Endothelial cell of umbilical vein (primary cell): ENCODE results near the gene OSBPL10. TPM values are rescaled to one million over a fixed set of nuclear protein-coding genes. Genes with fewer than 3 reads are reported as not detected.
"Not testable (repeated sequence)": the region's sequence is repeated elsewhere in the genome, so short reads cannot be mapped to it uniquely, and the experiment has no call there.

Source experiments
- BruUV-seq: library from RNA; stranded (reverse); fragments of 400-500 nt; replicated peaks from 2 replicates; lab custom pipeline; 2021; lab: Mats Ljungman, UMichigan
- CTCF ChIA-PET: fragments of 300-600, 350-600 bp; sonication (Branson Sonifier 250); formaldehyde crosslinking; loops from one replicate; lab custom pipeline; 2021; ENCODE audit warnings: antibody characterized with exemption, inconsistent platforms; lab: Charles Lee
- POLR2A ChIA-PET: fragments of 300-600, 350-600 bp; sonication (Branson Sonifier 250); formaldehyde crosslinking; loops from one replicate; lab custom pipeline; 2021; ENCODE audit warnings: antibody characterized with exemption, inconsistent platforms; lab: Charles Lee
- DNase-seq: peaks from one replicate; pipeline ENCODE4 v3.0.0-alpha.2; 2011; ENCODE audit warnings: low read depth, low spot score
- FAIRE-seq: peaks from 2 replicates; lab custom pipeline; 2011; peaks lifted over from hg19 to GRCh38; lab: Jason Lieb, UNC
- H2AFZ ChIP-seq: 2 replicates; pipeline ENCODE4 v1.6.0; 2012; ENCODE audit warnings: low read depth, low read length, control low read depth, inconsistent platforms
- H3K27ac ChIP-seq: 2 replicates; pipeline ENCODE4 v1.5.1; 2011; ENCODE audit warnings: low read depth, mild to moderate bottlenecking, control low read depth, low read length, moderate library complexity; ENCODE audit not compliant: insufficient read depth
- H3K27me3 ChIP-seq, 2 experiments: 2 replicates each; pipeline versions ENCODE4 v1.6.0 to v1.6.1; 2011; ENCODE audit warnings: low read length in 2 of 2, mixed read lengths in 1 of 2; ENCODE audit not compliant: control insufficient read depth in 2 of 2, insufficient read depth in 2 of 2
- H3K36me3 ChIP-seq, 2 experiments: 2 replicates in 1 of 2; 3 replicates in 1 of 2; pipeline ENCODE4 v1.5.1; 2011; ENCODE audit warnings: low read length in 2 of 2, mild to moderate bottlenecking in 1 of 2, moderate library complexity in 1 of 2; ENCODE audit not compliant: control insufficient read depth in 2 of 2, insufficient read depth in 2 of 2; ENCODE audit errors: extremely low read depth in 1 of 2
- H3K4me1 ChIP-seq: 3 replicates; pipeline ENCODE4 v1.5.1; 2011; ENCODE audit warnings: mild to moderate bottlenecking, low read length; ENCODE audit not compliant: control insufficient read depth, insufficient read depth; ENCODE audit errors: extremely low read depth
- H3K4me2 ChIP-seq: 2 replicates; pipeline ENCODE4 v1.6.1; 2011; ENCODE audit warnings: low read length, control low read depth, mixed read lengths; ENCODE audit not compliant: insufficient read depth
- H3K4me3 ChIP-seq, 3 experiments: fragments of 200-600 bp in 1 of 3; sonication (generic), shearing (Covaris generic) in 1 of 3; replicated peaks in 1 of 3; 2 replicates each; pipeline ENCODE4 v1.5.1; 2011 to 2016; ENCODE audit warnings: control low read depth in 3 of 3, low read length in 3 of 3, mild to moderate bottlenecking in 2 of 3, inconsistent platforms in 1 of 3, low read depth in 1 of 3, moderate library complexity in 1 of 3; ENCODE audit not compliant: insufficient read depth in 1 of 3
- H3K79me2 ChIP-seq: 2 replicates; pipeline ENCODE4 v1.6.0; 2012; ENCODE audit warnings: low read length, inconsistent platforms; ENCODE audit not compliant: control insufficient read depth, insufficient read depth
- H3K9ac ChIP-seq: replicated peaks from 2 replicates; pipeline ENCODE3; 2011; ENCODE audit warnings: low read length, control low read depth; ENCODE audit not compliant: insufficient read depth; ENCODE audit errors: extremely low read depth
- H3K9me1 ChIP-seq: replicated peaks from 3 replicates; pipeline ENCODE4 v1.6.0; 2011; ENCODE audit warnings: mild to moderate bottlenecking, low read length; ENCODE audit not compliant: control insufficient read depth, insufficient read depth; ENCODE audit errors: extremely low read depth
- H3K9me3 ChIP-seq: replicated peaks from 2 replicates; pipeline ENCODE4 v1.5.1; 2012; ENCODE audit warnings: low read length, inconsistent platforms; ENCODE audit not compliant: control insufficient read depth, insufficient read depth
- H4K20me1 ChIP-seq: replicated peaks from 2 replicates; pipeline ENCODE3; 2011; ENCODE audit warnings: mild to moderate bottlenecking, low read length; ENCODE audit not compliant: control insufficient read depth, insufficient read depth; ENCODE audit errors: extremely low read depth
- CTCF ChIP-seq, 2 donors: IDR thresholded peaks; 1 replicate in 1 of 2; 2 replicates in 1 of 2; pipeline ENCODE4 v1.5.1; 2011; ENCODE audit warnings: low read length in 2 of 2, mild to moderate bottlenecking in 2 of 2, moderate library complexity in 2 of 2, control low read depth in 1 of 2, inconsistent platforms in 1 of 2, low read depth in 1 of 2; ENCODE audit not compliant: insufficient read depth in 1 of 2; ENCODE audit errors: extremely low read depth in 1 of 2
- EZH2 ChIP-seq: IDR thresholded peaks from 2 replicates; pipeline ENCODE4 v1.6.1; 2012; ENCODE audit warnings: borderline replicate concordance, low read depth, mild to moderate bottlenecking, moderate library complexity, low read length, inconsistent platforms; ENCODE audit not compliant: severe bottlenecking
- FOS ChIP-seq: IDR thresholded peaks from 2 replicates; pipeline ENCODE4 v1.6.1; 2011; ENCODE audit warnings: mild to moderate bottlenecking, low read length, moderate library complexity, borderline replicate concordance; ENCODE audit not compliant: insufficient read depth
- GATA2 ChIP-seq: IDR thresholded peaks from 2 replicates; pipeline ENCODE4 v1.7.0; 2011; ENCODE audit warnings: low read depth, mild to moderate bottlenecking, moderate library complexity, mixed read lengths, low read length; ENCODE audit not compliant: insufficient read length, insufficient read depth
- JUN ChIP-seq: IDR thresholded peaks from 2 replicates; pipeline ENCODE4 v1.6.1; 2011; ENCODE audit warnings: borderline replicate concordance, low read depth; ENCODE audit not compliant: insufficient read length, insufficient read depth
- MAX ChIP-seq: IDR thresholded peaks from 2 replicates; pipeline ENCODE4 v1.6.1; 2011; ENCODE audit not compliant: insufficient read depth, insufficient read length
- MYC ChIP-seq: IDR thresholded peaks from one replicate; pipeline ENCODE4 v1.6.1; 2011; ENCODE audit warnings: mild to moderate bottlenecking, low read depth, low read length
- POLR2A ChIP-seq: IDR thresholded peaks from 2 replicates; pipeline ENCODE4 v1.6.1; 2012; ENCODE audit warnings: low read depth, mild to moderate bottlenecking, control low read depth, low read length
- POLR2AphosphoS5 ChIP-seq: IDR thresholded peaks from 2 replicates; pipeline ENCODE4 v1.6.1; 2012; ENCODE audit warnings: low read depth, mild to moderate bottlenecking, control low read depth, low read length, moderate library complexity; ENCODE audit not compliant: insufficient read depth
- dilution Hi-C: fragments of 300-500 bp; cut with MboI; formaldehyde crosslinking; loops from one replicate; pipeline ENCODE4 v1.15.0; 2019; ENCODE audit warnings: low sequenced_read_pairs; ENCODE audit not compliant: extremely low pct_ligation_motif_present
- intact Hi-C: fragments of 100-400 bp; cut with micrococcal nuclease; formaldehyde crosslinking; loops from one replicate; pipeline ENCODE4 v1.10.0; 2022
- polyA plus RNA-seq, 4 experiments: library from polyadenylated mRNA; depleted of rRNA in 3 of 4; stranded (reverse) in 3 of 4; unstranded in 1 of 4; fragments of >200 nt; gene quantifications; 2 replicates each; pipeline versions ENCODE4 v1.2.1 to v1.2.3, GENCODE V29; 2011 to 2012; ENCODE audit warnings: missing spikeins in 1 of 4
- total RNA-seq: library from RNA; stranded (reverse); gene quantifications from 2 replicates; pipeline ENCODE4 v1.2.3, GENCODE V29; 2021

The OSBPL10 gene
- total and polyA plus RNA-seq, 2 donors (not counting 3 experiments of a cell fraction or from before 2014, with no cell fraction given), result 10.8 to 47.6 TPM

- POLR2A ChIA-PET, result no interaction called here
- H2AFZ ChIP-seq, result no peak overlapping the region
- no peaks in the 10 kb centered on the region for H3K79me2 ChIP-seq
- no peak overlapping the region for H3K27ac ChIP-seq
- no TSS peak for BruUV-seq
- FAIRE-seq (no peak), DNase-seq (no peak)
- dilution Hi-C loops, result no loop called here
- H3K4me1 ChIP-seq, result no peaks in the 10 kb centered on the region
- no peaks in the 10 kb centered on the region for H3K36me3 ChIP-seq
- CTCF ChIA-PET, result no interaction called here
- TF ChIP-seq CTCF (IDR thresholded peaks at IDR 0.05; ENCODE audit: extremely low read depth in 1 of 2, insufficient read depth in 1 of 2, low read depth in 1 of 2, low read length in 2 of 2) (no peak), MAX (no peak), FOS (no peak), GATA2 (no peak), EZH2 (no peak), POLR2A (no peak), JUN (no peak), POLR2AphosphoS5 (no peak), MYC (no peak)
- H3K4me2 ChIP-seq, result no peak overlapping the region
- H4K20me1 ChIP-seq, result no peaks in the 10 kb centered on the region
- no peaks in the 10 kb centered on the region for H3K9me1 ChIP-seq
- H3K4me3 ChIP-seq, result no peak overlapping the region
- intact Hi-C loops, result no loop called here
- H3K27me3 ChIP-seq, result no peaks in the 10 kb centered on the region
- no peak overlapping the region for H3K9ac ChIP-seq
- H3K9me3 ChIP-seq, result no peaks in the 10 kb centered on the region
Observed at GRCh38 chr3:31996195-31996594, 15.1 kb upstream of the OSBPL10 start.

GRCh38 chr3:31995026-31995425 is 14.0 kb upstream of the OSBPL10 start:
- H3K79me2 ChIP-seq, H3K4me2 ChIP-seq, dilution Hi-C loops, H3K27me3 ChIP-seq, H2AFZ ChIP-seq, intact Hi-C loops, H3K9me1 ChIP-seq, H4K20me1 ChIP-seq, FAIRE-seq, BruUV-seq, H3K4me3 ChIP-seq, CTCF ChIA-PET, H3K36me3 ChIP-seq, H3K9me3 ChIP-seq, POLR2A ChIA-PET, H3K9ac ChIP-seq, H3K27ac ChIP-seq, H3K4me1 ChIP-seq, DNase-seq: not testable (repeated sequence)
